Measurements from ENCODE around the gene C1orf210. TPM values are rescaled to one million over a fixed set of nuclear protein-coding genes. Genes with fewer than 3 reads are reported as not detected.

C1orf210 gene
- 31.4 and 34.3 TPM in 2 replicates for total RNA-seq
- long read RNA-seq, transcript C1orf210-202 (3 exons, 1,478 nt) = major isoform, 16 of 17 reads
- long read RNA-seq, partial matches to known transcripts = 0 of 17 reads
- long read RNA-seq, other reads (novel, unspliced or antisense) = 1 of 17 reads

GRCh38 chr1:43285269-43285990, at the start of gene C1orf210:
C1orf210 (minus strand) TSS chr1:43285581; CDS start chr1:43283270, 2,311 bp downstream.
- peak; percentile 60 for TF ChIP-seq CTCF (IDR thresholded peaks at IDR 0.05; ENCODE audit: unreplicated experiment)
- H3K27ac Mint-ChIP-seq = peak within 1 kb of the TSS; percentile 98
- peaks cover 10% of the 10 kb centered on the region for H3K36me3 Mint-ChIP-seq (ENCODE audit: insufficient read depth)
- H3K4me1 Mint-ChIP-seq (ENCODE audit: low read depth) = peaks cover 39% of the 10 kb centered on the region
- peak within 1 kb of the TSS; percentile 91 for H3K4me3 Mint-ChIP-seq (ENCODE audit: low read depth)
- peak; percentile 90 for DNase-seq (ENCODE audit: low spot score, unreplicated experiment)
- no peaks in the 10 kb centered on the region for H3K9me3 Mint-ChIP-seq (ENCODE audit: low read depth)
- no peaks in the 10 kb centered on the region for H3K27me3 Mint-ChIP-seq

GRCh38 chr1:43334453-43335205, 49.2 kb upstream of the C1orf210 start:
- Mint-ChIP-seq H3K27me3 (peaks cover 5% of the 10 kb centered on the region), H3K4me3 (ENCODE audit: low read depth) (no peak overlapping the region), H3K9me3 (ENCODE audit: low read depth) (no peaks in the 10 kb centered on the region), H3K27ac (peak overlapping the region; percentile 20), H3K4me1 (ENCODE audit: low read depth) (no peaks in the 10 kb centered on the region), H3K36me3 (ENCODE audit: insufficient read depth) (no peaks in the 10 kb centered on the region)
- no peak for DNase-seq (ENCODE audit: low spot score, unreplicated experiment)
- TF ChIP-seq CTCF (IDR thresholded peaks at IDR 0.05; ENCODE audit: unreplicated experiment) = no peak

- no peak for DNase-seq (ENCODE audit: low spot score, unreplicated experiment)
- Mint-ChIP-seq H3K4me1 (ENCODE audit: low read depth) (no peaks in the 10 kb centered on the region), H3K4me3 (ENCODE audit: low read depth) (no peak overlapping the region), H3K27ac (no peak overlapping the region), H3K9me3 (ENCODE audit: low read depth) (no peaks in the 10 kb centered on the region), H3K36me3 (ENCODE audit: insufficient read depth) (no peaks in the 10 kb centered on the region), H3K27me3 (peaks cover 5% of the 10 kb centered on the region)
- no peak for TF ChIP-seq CTCF (IDR thresholded peaks at IDR 0.05; ENCODE audit: unreplicated experiment)
Measured at GRCh38 chr1:43331688-43332087, 46.3 kb upstream of the C1orf210 start.

- no peak for TF ChIP-seq CTCF (IDR thresholded peaks at IDR 0.05; ENCODE audit: unreplicated experiment)
- peaks cover 4% of the 10 kb centered on the region for H3K9me3 Mint-ChIP-seq (ENCODE audit: low read depth)
- H3K36me3 Mint-ChIP-seq (ENCODE audit: insufficient read depth) = no peaks in the 10 kb centered on the region
- H3K4me3 Mint-ChIP-seq (ENCODE audit: low read depth) = no peak overlapping the region
- no peaks in the 10 kb centered on the region for H3K4me1 Mint-ChIP-seq (ENCODE audit: low read depth)
- peaks cover 5% of the 10 kb centered on the region for H3K27me3 Mint-ChIP-seq
- DNase-seq (ENCODE audit: low spot score, unreplicated experiment) = no peak
- no peak overlapping the region for H3K27ac Mint-ChIP-seq
Measured at GRCh38 chr1:43329995-43330751, 44.8 kb upstream of the C1orf210 start.
